Naive thymus-derived CD8-positive, alpha-beta T cell (primary cell): ENCODE data around the gene CARHSP1. TPM values are rescaled to one million over a fixed set of nuclear protein-coding genes. Genes with fewer than 3 reads are reported as not detected.
A peak's percentile ranks its signal among the peaks of the same experiment; 100 is the strongest.
"Not testable (repeated sequence)": the region's sequence is repeated elsewhere in the genome, so short reads cannot be mapped to it uniquely, and the experiment has no call there.

ENCODE experiments used
- ATAC-seq, 2 donors: fragments of 150-1000 bp; cut with Tn5 transposase in 1 of 2; sonication (Bioruptor Pico), chemical (Tn5 transposase) in 1 of 2; 1 replicate in 1 of 2; 2 replicates in 1 of 2; pipeline ENCODE4 v1.10.0; 2021; ENCODE audit warnings: mild to moderate bottlenecking in 2 of 2, moderate library complexity in 2 of 2
- POLR2A ChIA-PET: fragments of 350-600 bp; sonication (Branson Sonifier 250); formaldehyde crosslinking; loops from one replicate; lab custom pipeline; 2021; ENCODE audit warnings: antibody characterized with exemption; lab: Charles Lee
- DNase-seq, 10 donors: peaks; one replicate each; pipeline versions ENCODE4 v3.0.0 to v3.0.0-alpha.2; 2020 to 2022
- H3K27ac Mint-ChIP-seq, 10 donors: one replicate each; pipeline ENCODE4 v1.8.0; 2020 to 2022; ENCODE audit warnings: mild to moderate bottlenecking in 10 of 10, mixed read lengths in 10 of 10, moderate library complexity in 4 of 10, inconsistent platforms in 1 of 10
- H3K27me3 Mint-ChIP-seq, 5 donors: one replicate each; pipeline ENCODE4 v1.8.0; 2021 to 2022; ENCODE audit warnings: mixed read lengths in 5 of 5
- H3K36me3 Mint-ChIP-seq, 3 donors: one replicate each; pipeline ENCODE4 v1.8.0; 2020 to 2022; ENCODE audit warnings: mixed read lengths in 3 of 3, mild to moderate bottlenecking in 2 of 3, inconsistent platforms in 1 of 3
- H3K4me1 Mint-ChIP-seq, 4 donors: one replicate each; pipeline ENCODE4 v1.8.0; 2021 to 2022; ENCODE audit warnings: mixed read lengths in 4 of 4
- H3K4me3 Mint-ChIP-seq, 10 donors: one replicate each; pipeline ENCODE4 v1.8.0; 2020 to 2022; ENCODE audit warnings: mild to moderate bottlenecking in 10 of 10, mixed read lengths in 10 of 10, moderate library complexity in 6 of 10, inconsistent platforms in 1 of 10
- H3K9me3 Mint-ChIP-seq, 9 donors: one replicate each; pipeline ENCODE4 v1.8.0; 2020 to 2022; ENCODE audit warnings: mixed read lengths in 9 of 9, mild to moderate bottlenecking in 3 of 9, inconsistent platforms in 1 of 9, moderate library complexity in 1 of 9
- polyA plus RNA-seq, 3 donors: library from polyadenylated mRNA; unstranded; fragments of 300-500 nt; fragmentation: Illumina TruSeq; gene quantifications; one replicate each; pipeline ENCODE4 v1.2.3, GENCODE V29; 2021
- total RNA-seq, 8 experiments: library from RNA in 2 of 8; stranded (reverse) in 2 of 8; gene quantifications; one replicate each; pipeline ENCODE4 v1.2.3 and lab custom pipeline; 2021 to 2026

The CARHSP1 gene
- total and polyA plus RNA-seq, 5 experiments from 2014 or later: 40.0 to 61.2 (median 51.9) TPM

DNA sequence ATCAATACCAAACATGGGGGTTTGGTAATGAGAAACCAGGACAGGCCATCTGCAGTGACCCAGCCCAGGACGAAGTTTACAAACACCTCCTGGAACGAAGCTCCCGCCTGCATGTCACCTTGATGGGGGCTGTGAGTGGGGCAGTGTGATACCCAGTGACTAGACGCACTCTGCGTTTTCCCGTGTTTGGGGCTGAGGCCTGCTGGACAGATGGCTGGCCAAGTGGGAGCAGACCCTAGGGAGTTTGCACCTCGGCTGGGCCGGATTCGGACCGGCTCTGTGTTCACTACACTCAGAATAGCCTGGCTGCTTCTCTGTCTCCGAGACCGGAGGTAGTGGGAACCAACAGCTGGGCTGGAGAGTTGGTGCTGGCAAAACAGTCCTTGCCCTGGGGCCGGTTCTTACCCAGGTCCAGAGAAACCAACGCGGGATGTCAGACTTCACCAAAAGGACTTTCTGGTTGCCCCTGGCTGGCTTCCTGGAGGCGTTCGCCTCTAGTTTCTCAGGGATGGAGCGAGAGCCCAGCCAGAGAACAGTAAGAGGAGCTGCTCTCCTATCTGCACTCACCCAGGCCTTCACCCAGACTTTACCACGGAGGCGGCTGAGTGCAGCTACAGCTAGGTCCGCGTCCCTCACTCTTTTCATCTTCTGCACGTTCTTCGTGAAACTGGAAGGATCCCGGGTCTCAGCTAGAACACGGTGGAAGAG lies 20.4 kb downstream of the CARHSP1 start:
- peaks cover 0 to 47% (median 5%) of the 10 kb centered on the region in 3 donors for H3K36me3 Mint-ChIP-seq
- DNase-seq (no peak), ATAC-seq (no peak)
- H3K27ac Mint-ChIP-seq: peak overlapping the region in 2 of 10 donors; percentile 17 to 39
- H3K27me3 Mint-ChIP-seq: no peaks in the 10 kb centered on the region
- POLR2A ChIA-PET: no interaction called here
- H3K4me3 Mint-ChIP-seq: no peak overlapping the region
- peaks cover 23 to 42% (median 26%) of the 10 kb centered on the region in 4 donors for H3K4me1 Mint-ChIP-seq
- H3K9me3 Mint-ChIP-seq: no peaks in the 10 kb centered on the region

DNA sequence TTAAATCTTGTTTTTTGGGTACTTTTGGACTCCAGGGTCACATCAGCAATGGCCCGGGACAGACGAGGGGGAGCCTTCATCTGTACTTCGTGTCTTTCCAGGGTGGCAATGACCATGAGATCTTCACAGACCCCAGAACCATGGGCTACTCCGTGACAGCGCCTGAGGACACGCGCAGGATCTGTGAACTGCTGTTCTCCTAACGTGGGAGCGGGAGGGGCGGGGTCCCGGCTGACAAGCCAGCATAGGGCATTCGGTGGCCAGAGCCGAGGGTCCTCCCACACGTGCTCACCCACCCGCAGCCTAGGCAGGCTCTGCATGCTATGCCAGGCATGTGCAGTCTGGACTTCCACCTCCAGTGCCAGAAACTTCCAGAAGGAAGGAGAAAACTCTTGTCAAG lies 21.2 kb downstream of the CARHSP1 start:
- Mint-ChIP-seq H3K27me3 (no peaks in the 10 kb centered on the region), H3K4me1 (peaks cover 19 to 38% (median 26%) of the 10 kb centered on the region in 4 donors), H3K4me3 (no peak overlapping the region), H3K27ac (peak overlapping the region in 1 of 10 donors; percentile 46), H3K36me3 (peaks cover 0 to 39% (median 3%) of the 10 kb centered on the region in 3 donors), H3K9me3 (no peaks in the 10 kb centered on the region)
- DNase-seq (no peak), ATAC-seq (no peak)
- POLR2A ChIA-PET: interaction anchor here (1.1 kb wide), 1 partner anchor 23 kb away, joined by 3 read pairs; no protein-coding TSS in a partner anchor

DNA sequence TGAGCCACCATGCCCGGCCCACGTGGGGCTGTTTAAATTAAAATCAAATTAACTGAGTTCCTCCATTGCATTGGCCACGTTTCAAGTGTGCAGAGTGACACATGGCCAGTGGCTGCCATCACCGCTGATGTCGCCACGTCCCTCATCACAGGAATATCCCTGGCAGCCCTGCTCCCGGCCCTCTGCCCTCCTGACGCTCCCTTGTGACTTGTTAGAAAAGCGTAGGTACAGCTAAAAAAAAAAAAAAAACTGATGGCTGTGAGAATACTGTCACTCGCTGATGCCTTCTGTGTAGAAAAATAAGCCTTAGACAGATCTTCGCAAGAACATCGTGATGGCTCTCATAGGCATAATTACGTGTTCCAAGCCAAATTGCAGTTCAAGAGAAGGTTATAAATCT lies 21.7 kb downstream of the CARHSP1 start:
- peaks cover 19 to 42% (median 30%) of the 10 kb centered on the region in 4 donors for H3K4me1 Mint-ChIP-seq
- POLR2A ChIA-PET: interaction anchor here (1.1 to 1.6 kb wide), 2 partner anchors 22 to 23 kb away, joined by 3 to 6 read pairs; partner anchors contain the start of gene CARHSP1

DNA sequence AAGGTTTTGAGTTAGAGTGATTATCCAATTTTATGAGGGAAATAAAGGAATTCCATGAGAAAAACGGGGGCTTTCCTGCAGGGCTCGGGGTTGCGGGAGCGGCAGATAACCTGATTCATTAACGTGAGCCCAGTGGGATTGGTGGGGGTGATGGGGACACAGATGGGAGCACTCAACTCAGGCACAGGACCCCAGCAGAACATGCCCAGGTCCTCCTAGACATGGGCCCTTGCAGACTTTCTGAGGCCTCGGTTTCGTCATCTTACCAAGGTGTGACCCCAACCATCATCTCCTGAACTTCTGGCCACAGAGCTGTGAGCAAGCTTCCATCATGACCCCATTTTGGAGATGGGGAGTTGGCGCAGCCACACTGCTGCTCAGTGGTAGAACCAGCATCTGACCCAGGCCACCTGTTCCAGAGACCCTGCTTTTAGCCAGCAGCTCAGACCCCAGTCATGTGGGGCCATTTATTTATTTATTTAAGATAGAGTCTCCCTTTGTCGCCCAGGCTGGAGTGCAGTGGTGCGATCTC lies 22.3 kb downstream of the CARHSP1 start:
- Mint-ChIP-seq H3K27ac (peak overlapping the region in 3 of 10 donors; percentile 45 to 56 (median 51)), H3K9me3 (no peaks in the 10 kb centered on the region), H3K27me3 (no peaks in the 10 kb centered on the region), H3K4me1 (peaks cover 16 to 46% (median 29%) of the 10 kb centered on the region in 4 donors), H3K4me3 (no peak overlapping the region), H3K36me3 (peaks cover 0 to 37% (median 3%) of the 10 kb centered on the region in 3 donors)
- no peak for ATAC-seq
- POLR2A ChIA-PET: interaction anchor here (1.1 to 1.6 kb wide), 2 partner anchors 22 to 24 kb away, joined by 3 to 6 read pairs; partner anchors contain the start of gene CARHSP1
- DNase-seq: no peak

More for the DNA sequence above, 21.7 kb downstream of the CARHSP1 start:
- Mint-ChIP-seq H3K36me3 (peaks cover 0 to 39% (median 3%) of the 10 kb centered on the region in 3 donors), H3K27me3 (no peaks in the 10 kb centered on the region), H3K27ac (peak overlapping the region in 4 of 10 donors; percentile 16 to 43 (median 18)), H3K9me3 (no peaks in the 10 kb centered on the region), H3K4me3 (no peak overlapping the region)
- no peak for DNase-seq
- ATAC-seq: no peak

DNA sequence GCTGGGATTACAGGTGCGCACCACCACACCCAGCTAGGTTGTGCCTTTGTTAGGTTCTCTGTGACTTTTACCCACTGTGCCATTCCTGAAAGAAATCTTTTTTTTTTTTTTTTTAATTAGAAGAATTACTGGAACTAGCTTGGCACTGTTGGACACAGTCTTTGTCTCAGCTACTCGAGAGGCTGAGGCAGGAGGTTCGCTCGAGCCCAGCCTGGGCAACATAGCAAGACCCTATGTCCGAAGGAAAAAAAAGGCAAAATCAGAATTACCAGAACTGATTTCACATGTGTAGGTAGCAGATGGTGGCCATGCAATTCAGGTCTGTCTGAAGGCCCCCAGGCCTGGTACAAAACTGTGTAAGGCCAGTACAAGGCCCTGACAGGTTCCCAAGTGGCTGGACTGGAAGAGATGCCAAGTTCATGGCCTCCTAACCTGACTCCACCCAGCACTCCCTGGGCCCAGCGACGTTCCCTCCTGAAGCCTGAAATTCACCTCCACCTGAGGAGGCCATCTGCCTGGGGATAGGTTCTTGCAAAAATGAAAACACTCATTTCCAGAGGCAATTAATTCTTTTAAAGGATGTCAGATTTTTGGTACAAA lies 23.0 kb downstream of the CARHSP1 start:
- H3K4me3 Mint-ChIP-seq: no peak overlapping the region
- H3K27me3 Mint-ChIP-seq: no peaks in the 10 kb centered on the region
- no peak for ATAC-seq
- POLR2A ChIA-PET: interaction anchor here (1.6 kb wide), 1 partner anchor 23 kb away, joined by 6 read pairs; the partner anchor contains the start of gene CARHSP1
- H3K4me1 Mint-ChIP-seq: peaks cover 12 to 43% (median 26%) of the 10 kb centered on the region in 4 donors
- peaks cover 0 to 35% (median 3%) of the 10 kb centered on the region in 3 donors for H3K36me3 Mint-ChIP-seq
- no peaks in the 10 kb centered on the region for H3K9me3 Mint-ChIP-seq
- DNase-seq: no peak
- H3K27ac Mint-ChIP-seq: peak overlapping the region in 5 of 10 donors; percentile 11 to 84 (median 51)

DNA sequence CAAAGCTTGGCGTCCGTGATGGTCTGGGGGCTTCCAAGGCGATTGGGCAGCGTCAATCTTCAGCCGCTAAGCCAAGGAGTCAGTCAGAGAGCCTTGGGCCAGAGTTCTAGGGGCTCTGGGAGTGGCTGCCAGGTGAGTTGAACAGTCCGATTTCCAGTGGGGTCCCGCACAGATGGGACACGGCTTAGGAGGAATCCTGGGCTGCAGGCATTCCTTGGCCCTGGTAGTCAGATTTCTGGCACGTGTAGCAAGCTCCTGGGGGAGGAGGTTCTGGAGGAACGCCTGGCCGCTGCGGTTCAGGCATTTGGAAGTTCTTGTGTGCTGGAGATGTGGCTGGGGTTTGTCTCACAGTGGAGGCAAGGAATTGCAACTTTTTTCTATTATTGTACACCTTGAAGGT lies 25.5 kb downstream of the CARHSP1 start:
- POLR2A ChIA-PET, H3K9me3 Mint-ChIP-seq, ATAC-seq, H3K27me3 Mint-ChIP-seq, DNase-seq, H3K4me3 Mint-ChIP-seq: not testable (repeated sequence)
- H3K36me3 Mint-ChIP-seq: peaks cover 0 to 21% (median 0%) of the 10 kb centered on the region in 3 donors
- peak overlapping the region in 2 of 10 donors; percentile 52 to 88 for H3K27ac Mint-ChIP-seq
- peaks cover 0 to 25% (median 16%) of the 10 kb centered on the region in 4 donors for H3K4me1 Mint-ChIP-seq

DNA sequence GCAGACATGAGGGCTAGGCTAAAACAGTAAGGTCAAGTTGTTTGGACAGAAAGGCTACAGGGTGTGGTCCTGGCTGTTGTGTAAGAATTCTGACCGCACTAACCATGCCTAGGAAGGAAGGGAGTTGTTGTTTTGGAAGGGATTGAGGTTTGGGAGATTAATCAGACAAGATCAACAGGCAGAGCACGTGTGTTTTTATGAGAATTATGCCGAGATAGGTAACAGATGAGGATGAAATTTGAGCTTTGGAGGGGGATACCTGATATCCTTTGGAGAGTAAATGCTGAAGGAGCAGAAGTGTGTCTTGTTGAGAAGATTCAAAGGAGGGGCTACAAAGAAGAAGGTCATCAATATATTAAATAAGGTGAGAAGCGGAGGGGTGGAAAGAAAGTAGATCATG lies 26.8 kb downstream of the CARHSP1 start:
- H3K4me3 Mint-ChIP-seq, POLR2A ChIA-PET, DNase-seq, ATAC-seq, H3K9me3 Mint-ChIP-seq, H3K27me3 Mint-ChIP-seq: not testable (repeated sequence)
- peaks cover 0 to 25% (median 16%) of the 10 kb centered on the region in 4 donors for H3K4me1 Mint-ChIP-seq
- peaks cover 0 to 15% (median 0%) of the 10 kb centered on the region in 3 donors for H3K36me3 Mint-ChIP-seq
- peak overlapping the region in 9 of 10 donors; percentile 6 to 92 (median 67) for H3K27ac Mint-ChIP-seq

DNA sequence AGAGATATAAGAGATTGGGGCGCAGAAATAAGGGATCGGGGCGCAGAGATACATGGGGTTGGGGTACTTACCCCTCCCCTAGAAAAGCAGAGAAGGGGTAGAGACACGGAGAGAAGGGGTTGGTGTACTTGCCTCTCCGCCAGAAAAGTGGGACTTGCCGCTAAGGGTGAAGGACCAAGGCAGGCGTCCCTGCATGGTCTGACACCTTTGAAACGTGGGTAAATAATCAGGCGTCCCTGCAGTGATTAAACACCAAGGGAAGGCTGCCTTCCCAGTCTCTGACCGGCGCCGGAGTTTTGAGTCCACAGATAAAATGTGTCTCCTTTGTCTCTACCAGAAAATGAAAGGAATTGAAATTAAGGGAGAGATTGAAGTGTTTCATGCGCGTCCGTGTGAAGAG lies 31.2 kb downstream of the CARHSP1 start:
- DNase-seq, H3K27ac Mint-ChIP-seq, H3K36me3 Mint-ChIP-seq, H3K4me3 Mint-ChIP-seq, ATAC-seq, H3K27me3 Mint-ChIP-seq, H3K9me3 Mint-ChIP-seq, POLR2A ChIA-PET: not testable (repeated sequence)
- H3K4me1 Mint-ChIP-seq: peaks cover 9 to 24% (median 15%) of the 10 kb centered on the region in 4 donors

DNA sequence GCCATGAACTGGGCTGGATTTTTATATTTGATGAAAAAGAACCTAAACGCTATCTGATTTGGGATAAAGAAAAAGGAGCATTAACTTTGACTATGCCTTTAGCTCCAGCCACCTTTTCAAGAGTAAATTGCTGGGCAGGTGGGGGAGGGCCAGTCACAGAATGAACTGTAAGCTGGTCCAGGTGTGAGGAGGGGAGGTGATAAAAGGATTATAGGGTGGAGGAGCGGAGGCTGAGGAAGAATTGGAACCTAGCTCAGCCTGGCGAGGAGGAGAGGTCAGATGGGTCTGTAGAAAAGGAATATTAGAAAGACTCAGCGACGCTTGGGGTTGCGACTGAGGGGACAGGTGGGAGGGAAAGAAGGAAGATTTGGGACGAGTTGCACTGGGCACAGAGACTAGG lies 32.0 kb downstream of the CARHSP1 start:
- H3K27ac Mint-ChIP-seq, DNase-seq, H3K9me3 Mint-ChIP-seq, H3K27me3 Mint-ChIP-seq, POLR2A ChIA-PET, ATAC-seq, H3K36me3 Mint-ChIP-seq, H3K4me3 Mint-ChIP-seq: not testable (repeated sequence)
- H3K4me1 Mint-ChIP-seq: peaks cover 12 to 24% (median 18%) of the 10 kb centered on the region in 4 donors

DNA sequence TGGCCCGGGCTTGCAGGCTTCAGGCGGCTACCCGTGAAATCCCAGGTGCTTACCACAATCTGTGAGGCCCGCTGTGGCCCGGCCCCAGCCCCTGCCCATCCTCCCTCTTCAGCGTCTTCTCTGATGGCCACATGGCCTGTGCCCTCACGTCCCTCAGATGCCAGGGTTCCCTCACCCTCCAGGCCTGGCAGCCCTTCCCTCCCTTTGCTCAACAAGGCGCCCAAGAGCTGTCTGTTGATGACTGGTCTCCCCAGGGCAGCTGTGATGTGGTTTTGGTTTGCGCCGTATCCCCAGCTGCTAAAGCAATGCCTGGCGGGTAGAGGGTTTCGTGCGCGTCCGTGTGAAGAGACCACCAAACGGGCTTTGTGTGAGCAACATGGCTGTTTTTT lies 36.1 kb downstream of the CARHSP1 start:
- no peaks in the 10 kb centered on the region for H3K27me3 Mint-ChIP-seq
- H3K36me3 Mint-ChIP-seq: peaks cover 0 to 35% (median 9%) of the 10 kb centered on the region in 3 donors
- ATAC-seq: no peak
- H3K9me3 Mint-ChIP-seq: no peaks in the 10 kb centered on the region
- peak overlapping the region in 5 of 10 donors; percentile 10 to 85 (median 79) for H3K27ac Mint-ChIP-seq
- POLR2A ChIA-PET: no interaction called here
- no peak for DNase-seq
- H3K4me1 Mint-ChIP-seq: peaks cover 14 to 39% (median 25%) of the 10 kb centered on the region in 4 donors
- peak overlapping the region in 7 of 10 donors; percentile 26 to 69 (median 45) for H3K4me3 Mint-ChIP-seq

DNA sequence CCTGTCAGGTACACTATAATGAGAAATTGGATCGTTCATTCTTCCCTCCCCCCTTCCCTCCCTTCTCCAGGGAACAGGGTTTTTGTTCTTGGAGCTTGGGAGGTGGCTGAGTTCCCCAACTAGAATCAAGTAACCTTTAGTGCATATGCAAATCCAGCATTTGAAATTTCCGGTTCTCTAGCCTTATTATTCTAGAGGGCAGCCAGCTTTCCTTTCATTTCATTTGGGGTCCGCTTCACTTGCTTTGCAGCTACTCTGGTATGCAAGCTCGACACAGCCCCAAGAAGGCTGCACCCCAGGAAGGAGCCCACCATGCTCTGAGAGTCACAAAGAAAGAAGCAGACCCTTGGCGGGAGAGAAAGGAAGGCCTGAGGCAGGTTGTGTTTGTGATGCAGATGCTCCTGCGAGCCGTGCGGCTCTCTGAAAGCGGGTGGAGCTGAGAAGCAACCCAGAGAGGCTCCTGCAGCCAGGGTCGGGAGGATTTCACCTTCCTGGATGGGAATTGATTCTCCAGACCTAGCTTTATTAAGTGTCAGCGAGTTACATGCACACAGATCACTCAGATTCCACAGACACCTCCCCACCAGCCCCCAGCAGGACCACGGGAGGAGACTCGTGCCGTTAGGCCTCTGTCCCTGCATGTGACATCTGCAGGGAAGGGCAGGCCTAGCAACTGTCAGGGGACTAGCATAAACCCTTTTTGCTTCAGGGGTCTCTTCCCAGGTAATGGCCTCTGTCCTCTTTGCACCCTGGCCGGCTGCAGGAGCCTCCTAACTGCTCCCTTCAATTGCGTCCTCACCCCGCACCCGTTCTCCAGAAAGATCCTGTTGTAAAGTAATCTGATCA lies 36.7 kb downstream of the CARHSP1 start:
- Mint-ChIP-seq H3K4me3 (peak overlapping the region in 3 of 10 donors; percentile 38 to 69 (median 45)), H3K9me3 (no peaks in the 10 kb centered on the region), H3K36me3 (peaks cover 0 to 35% (median 9%) of the 10 kb centered on the region in 3 donors), H3K27ac (peak overlapping the region in 2 of 10 donors; percentile 52 to 79), H3K4me1 (peaks cover 14 to 39% (median 25%) of the 10 kb centered on the region in 4 donors), H3K27me3 (no peaks in the 10 kb centered on the region)
- no peak for ATAC-seq
- no peak for DNase-seq
- POLR2A ChIA-PET: no interaction called here

DNA sequence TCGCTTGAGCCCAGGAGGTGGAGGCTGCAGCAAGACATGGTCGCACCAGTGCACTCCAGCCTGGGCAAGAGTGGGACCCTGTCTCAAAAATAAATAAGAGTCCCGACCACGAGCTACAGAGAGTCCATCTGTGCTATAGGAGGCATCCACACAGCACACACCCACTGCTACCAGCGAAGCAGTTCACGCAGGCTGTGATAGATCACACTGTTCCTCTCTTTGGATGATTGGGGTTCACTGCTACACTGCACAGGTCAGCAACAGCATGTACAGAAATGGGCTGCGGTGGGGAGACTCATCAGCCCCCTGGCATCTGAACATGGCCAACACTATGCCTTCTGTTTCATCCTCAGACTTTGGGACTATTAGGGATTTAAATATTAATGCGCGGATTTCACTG lies 37.4 kb downstream of the CARHSP1 start:
- DNase-seq: no peak
- no peak overlapping the region for H3K4me3 Mint-ChIP-seq
- H3K4me1 Mint-ChIP-seq: peaks cover 14 to 39% (median 25%) of the 10 kb centered on the region in 4 donors
- no peaks in the 10 kb centered on the region for H3K27me3 Mint-ChIP-seq
- no peaks in the 10 kb centered on the region for H3K9me3 Mint-ChIP-seq
- POLR2A ChIA-PET: no interaction called here
- H3K27ac Mint-ChIP-seq: peak overlapping the region in 1 of 10 donors; percentile 60
- H3K36me3 Mint-ChIP-seq: peaks cover 0 to 42% (median 9%) of the 10 kb centered on the region in 3 donors
- ATAC-seq: no peak
